Astrocyte of the spinal cord (primary cell): Measurements from ENCODE around the gene HOXA2.

Experiments used
- DNase-seq: peaks from one replicate; pipeline ENCODE4 v3.0.0; 2011; ENCODE audit warnings: low read depth, low spot score
- H3K4me3 ChIP-seq: 2 replicates; pipeline ENCODE4 v1.5.1; 2011; ENCODE audit warnings: low read depth, mild to moderate bottlenecking, low read length, moderate library complexity
- CTCF ChIP-seq: IDR thresholded peaks from 2 replicates; pipeline ENCODE4 v1.5.1; 2012; ENCODE audit warnings: low read depth, mild to moderate bottlenecking, low read length, inconsistent platforms
- in situ Hi-C: cut with HindIII; loops from 2 replicates; pipeline ENCODE4 v1.10.0; 2017; ENCODE audit warnings: low sequenced_read_pairs

Gene HOXA2

GRCh38 chr7:27121684-27122076, 19.2 kb upstream of the HOXA2 start:
- DNase-seq = no peak
- no peak for TF ChIP-seq CTCF
- in situ Hi-C loops = loop anchor here (10.0 kb wide), 1 partner anchor 267 kb away; no protein-coding TSS in a partner anchor
- peak overlapping the region; percentile 64 for H3K4me3 ChIP-seq

GRCh38 chr7:27119412-27119911, 17.0 kb upstream of the HOXA2 start:
- in situ Hi-C loops = no loop called here

GRCh38 chr7:27118580-27118979, 16.1 kb upstream of the HOXA2 start:
- peak overlapping the region; percentile 89 for H3K4me3 ChIP-seq
- TF ChIP-seq CTCF = no peak
- no peak for DNase-seq
- in situ Hi-C loops = no loop called here

More at GRCh38 chr7:27119412-27119911, 17.0 kb upstream of the HOXA2 start:
- no peak for DNase-seq
- no peak for TF ChIP-seq CTCF
- peak overlapping the region; percentile 89 for H3K4me3 ChIP-seq

GRCh38 chr7:27117887-27118491, 15.5 kb upstream of the HOXA2 start:
- peak overlapping the region; percentile 89 for H3K4me3 ChIP-seq
- DNase-seq = peak; percentile 91
- no peak for TF ChIP-seq CTCF
- in situ Hi-C loops = no loop called here

GRCh38 chr7:27116962-27117886, 14.7 kb upstream of the HOXA2 start:
- in situ Hi-C loops = no loop called here
- no peak for DNase-seq
- no peak for TF ChIP-seq CTCF
- peak overlapping the region; percentile 89 for H3K4me3 ChIP-seq

GRCh38 chr7:27116031-27116961, 13.8 kb upstream of the HOXA2 start:
- TF ChIP-seq CTCF = no peak
- in situ Hi-C loops = no loop called here
- no peak for DNase-seq
- H3K4me3 ChIP-seq = peak overlapping the region; percentile 89
